H1 (cell line): ENCODE measurements around the gene MYOM1. TPM values are rescaled to one million over a fixed set of nuclear protein-coding genes. Genes with fewer than 3 reads are reported as not detected.

Experiments used
- CHD7 ChIP-seq: fragments of 300-600 bp; sonication (generic); IDR thresholded peaks from 2 replicates; pipeline ENCODE4 v1.7.1; 2012; ENCODE audit warnings: low read length, moderate library complexity, mild to moderate bottlenecking, inconsistent platforms; ENCODE audit not compliant: insufficient replicate concordance
- CTCF ChIP-seq, 3 experiments: IDR thresholded peaks; 1 replicate in 2 of 3; 2 replicates in 1 of 3; pipeline versions ENCODE4 v1.5.1 to v1.6.1; 2011; ENCODE audit warnings: low read length in 3 of 3, mild to moderate bottlenecking in 3 of 3, inconsistent platforms in 2 of 3, low read depth in 1 of 3, moderate library complexity in 1 of 3; ENCODE audit not compliant: insufficient read depth in 1 of 3; ENCODE audit errors: control extremely low read depth in 1 of 3
- E2F6 ChIP-seq: IDR thresholded peaks from 2 replicates; pipeline ENCODE4 v1.6.1; 2012; ENCODE audit warnings: inconsistent platforms
- HDAC6 ChIP-seq: IDR thresholded peaks from one replicate; pipeline ENCODE4 v1.7.1; 2012; ENCODE audit warnings: low read depth, mild to moderate bottlenecking, inconsistent platforms, low read length, moderate library complexity
- KDM4A ChIP-seq: IDR thresholded peaks from one replicate; pipeline ENCODE4 v1.7.1; 2012; ENCODE audit warnings: low read depth, mild to moderate bottlenecking, moderate library complexity, low read length, inconsistent platforms; ENCODE audit not compliant: severe bottlenecking
- SIRT6 ChIP-seq: IDR thresholded peaks from one replicate; pipeline ENCODE4 v1.7.1; 2012; ENCODE audit warnings: low read length, inconsistent platforms
- SUZ12 ChIP-seq: fragments of 200-600 bp; sonication (generic); IDR thresholded peaks from 2 replicates; pipeline ENCODE4 v1.6.1; 2012; ENCODE audit warnings: mild to moderate bottlenecking, inconsistent platforms, low read length, moderate library complexity, mixed read lengths
- polyA plus RNA-seq, 7 experiments: library from polyadenylated mRNA; depleted of rRNA in 3 of 7; stranded (reverse) in 5 of 7; unstranded in 2 of 7; fragments of >200 nt in 5 of 7; fragments of 200-250 nt in 2 of 7; gene quantifications; 1 replicate in 5 of 7; 2 replicates in 1 of 7; 4 replicates in 1 of 7; pipeline versions ENCODE4 v1.2.1 to v1.2.3, GENCODE V29; 2011 to 2013; ENCODE audit warnings: missing spikeins in 2 of 7, mixed read lengths in 2 of 7
- total RNA-seq: library from RNA; stranded (reverse); fragmentation: NEBNext Ultra II Directional; extraction: Animal tissue kit (Norgen Biotek cat#: 25700); gene quantifications from 2 replicates; pipeline ENCODE4 v1.2.1, GENCODE V29; 2021

MYOM1 gene
- total and polyA plus RNA-seq, 2 of the 8 experiments (the other 6 are each of a cell fraction or from before 2014, with no cell fraction given), result 0.06 to 0.32 TPM

- TF ChIP-seq CHD7 (no peak), KDM4A (no peak), SIRT6 (no peak), HDAC6 (no peak), E2F6 (no peak), SUZ12 (no peak), CTCF (IDR thresholded peaks at IDR 0.05; ENCODE audit: control extremely low read depth in 1 of 3, insufficient read depth in 1 of 3, low read depth in 1 of 3, low read length in 3 of 3) (no peak)
These were observed 19.7 kb downstream of the MYOM1 start (continued) for GRCh38 chr18:3199942-3200645.
